DLD1 (cell line): ENCODE measurements around the gene S1PR3.

ENCODE experiments used
- in situ Hi-C: cut with HindIII; loops from 2 replicates; pipeline ENCODE4 v1.10.0; 2017; ENCODE audit warnings: low sequenced_read_pairs

Gene S1PR3

GRCh38 chr9:89008055-89008743 is 16.9 kb downstream of the S1PR3 start:
- in situ Hi-C loops, result no loop called here

DNA sequence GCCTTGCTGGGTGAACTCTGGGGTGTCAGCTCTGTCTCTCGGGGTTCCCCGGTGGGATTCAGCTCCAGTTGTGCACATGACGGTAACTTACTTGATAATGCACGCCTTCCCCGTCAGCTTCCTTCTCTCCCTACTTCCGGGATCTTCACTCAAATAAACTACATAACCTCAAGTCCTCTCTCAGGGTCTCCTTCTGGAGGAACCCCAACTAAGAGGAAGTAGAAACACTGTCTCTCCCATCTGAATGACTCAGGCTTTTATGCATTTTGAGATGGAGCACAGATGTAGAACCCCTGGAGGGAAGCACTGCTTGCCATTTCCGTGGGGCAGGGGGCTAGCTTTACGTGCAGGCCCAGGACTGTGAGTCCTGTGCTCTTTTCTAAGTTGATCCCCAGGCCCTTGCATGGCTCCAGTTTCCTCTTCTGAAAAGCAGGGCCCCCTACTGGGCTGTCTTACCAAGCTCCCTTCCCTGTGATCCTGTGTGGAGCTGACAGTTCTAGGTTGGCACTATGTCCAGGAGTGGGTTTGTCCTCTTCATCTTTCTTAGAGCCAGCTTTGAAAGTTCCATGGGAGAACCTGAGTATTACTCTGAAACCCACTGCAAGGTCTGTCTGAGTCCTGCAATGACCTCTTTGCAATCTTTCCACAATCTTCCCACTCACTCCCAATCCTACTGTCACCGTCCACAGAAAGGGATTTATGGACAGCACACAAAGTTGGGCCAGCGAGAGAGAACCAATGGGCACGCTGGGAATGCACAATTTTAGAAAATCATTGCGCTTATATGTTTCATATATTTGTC is 17.7 kb downstream of the S1PR3 start:
- in situ Hi-C loops, result no loop called here

GRCh38 chr9:89009546-89009840 is 18.2 kb downstream of the S1PR3 start:
- in situ Hi-C loops, result no loop called here

DNA sequence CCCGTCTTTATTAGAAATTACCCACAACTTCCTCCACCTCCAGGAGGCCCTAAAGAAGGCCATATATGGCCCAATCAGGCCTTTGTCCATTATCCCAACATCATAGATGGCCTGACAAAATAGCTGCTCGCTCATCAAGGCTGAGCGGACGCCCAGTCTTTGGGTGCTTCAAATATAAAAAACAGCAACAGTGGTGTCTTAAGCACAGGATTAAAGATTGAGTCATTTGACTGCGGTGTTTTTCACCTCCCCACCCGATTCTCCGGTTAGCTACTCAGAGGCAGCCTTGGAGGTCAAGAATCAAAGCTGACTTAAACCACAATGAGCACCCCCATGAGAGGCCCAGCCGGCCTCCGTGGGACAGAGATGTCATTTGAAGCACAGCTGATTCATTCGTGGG is 18.8 kb downstream of the S1PR3 start:
- in situ Hi-C loops, result no loop called here

GRCh38 chr9:89010526-89011111 is 19.4 kb downstream of the S1PR3 start:
- in situ Hi-C loops, result no loop called here

DNA sequence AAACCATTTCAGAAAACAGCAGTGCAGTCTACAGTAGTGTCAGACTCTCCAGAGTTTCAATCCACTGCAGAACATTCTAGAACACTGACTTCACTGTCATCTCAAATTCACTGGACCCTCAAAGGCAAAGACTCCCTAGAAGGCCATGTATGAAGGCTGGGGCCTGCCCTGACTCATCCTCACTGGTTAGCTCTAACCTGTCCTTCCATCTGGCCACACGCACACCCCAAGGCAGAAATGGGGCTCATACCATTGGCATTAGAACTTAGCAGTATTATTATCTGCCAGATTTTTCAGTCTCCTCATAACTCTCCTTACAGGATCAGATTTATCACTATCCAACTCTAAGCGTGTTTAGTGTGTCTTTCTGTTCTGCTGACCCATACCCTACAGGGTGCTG is 20.4 kb downstream of the S1PR3 start:
- in situ Hi-C loops, result no loop called here

DNA sequence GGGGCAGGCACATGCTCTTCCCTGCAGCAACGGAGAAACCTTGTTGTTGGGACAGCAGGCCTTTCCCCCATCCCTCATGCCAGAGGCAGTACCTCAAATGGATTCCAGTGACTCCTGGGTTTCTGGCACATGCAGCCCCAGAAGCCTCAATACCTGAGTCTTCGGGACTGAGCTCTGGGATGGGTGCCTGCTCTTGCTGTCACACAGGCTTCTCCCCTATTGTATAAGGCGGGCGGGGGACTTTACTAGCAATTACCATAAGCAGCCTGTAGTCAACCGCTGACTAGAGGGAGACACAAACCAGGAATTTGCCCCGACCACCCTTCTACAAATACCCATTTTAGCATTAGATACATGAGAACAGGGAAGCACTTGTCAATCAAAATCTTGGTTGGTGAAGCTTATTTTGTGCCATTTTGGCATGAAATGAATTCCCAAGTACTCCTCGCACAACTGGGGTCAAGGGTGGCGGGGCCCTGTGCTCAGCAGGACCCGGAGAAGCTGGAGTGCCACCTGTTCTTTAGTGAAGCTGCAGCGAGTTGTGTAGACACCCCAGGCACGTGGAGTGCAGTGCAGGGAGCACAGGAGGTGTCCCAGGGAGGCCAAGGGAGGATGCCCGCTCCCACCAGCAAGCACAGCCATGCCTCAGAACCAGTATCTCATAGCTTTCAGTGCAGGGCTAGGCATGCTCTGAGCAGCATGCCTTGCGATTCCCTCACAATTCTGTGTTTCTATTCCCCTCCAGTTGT is 21.2 kb downstream of the S1PR3 start:
- in situ Hi-C loops, result no loop called here

DNA sequence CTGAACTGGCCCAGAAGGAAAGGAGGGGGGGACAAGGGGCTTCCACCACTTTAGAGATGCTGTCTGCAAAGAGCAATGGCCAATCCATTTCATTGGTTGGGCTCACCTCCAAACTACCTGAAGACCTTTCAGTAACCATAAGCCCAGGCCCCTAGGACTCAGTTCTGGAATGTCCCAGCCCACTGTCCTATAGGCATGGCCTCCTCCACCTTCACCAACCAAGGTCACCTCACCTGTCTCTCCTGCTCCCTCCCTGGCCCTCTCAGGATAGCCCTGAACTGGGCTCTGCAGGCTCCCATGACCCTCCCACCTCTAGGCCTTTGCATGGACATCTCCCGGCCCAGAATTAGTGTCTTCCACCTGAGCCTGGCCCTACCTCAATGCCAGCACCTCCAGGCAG is 22.4 kb downstream of the S1PR3 start:
- in situ Hi-C loops, result no loop called here

- in situ Hi-C loops, result no loop called here
These were observed 22.9 kb downstream of the S1PR3 start for GRCh38 chr9:89014153-89014552.

GRCh38 chr9:89015336-89015735 is 24.1 kb downstream of the S1PR3 start:
- in situ Hi-C loops, result no loop called here

GRCh38 chr9:89020754-89021153 is 29.5 kb downstream of the S1PR3 start:
- in situ Hi-C loops, result no loop called here

- in situ Hi-C loops, result no loop called here
These were observed 30.0 kb downstream of the S1PR3 start for GRCh38 chr9:89021154-89021803.

GRCh38 chr9:89022001-89022759 is 30.9 kb downstream of the S1PR3 start:
- in situ Hi-C loops, result no loop called here

- in situ Hi-C loops, result no loop called here
These were observed 31.6 kb downstream of the S1PR3 start for GRCh38 chr9:89022902-89023301.

DNA sequence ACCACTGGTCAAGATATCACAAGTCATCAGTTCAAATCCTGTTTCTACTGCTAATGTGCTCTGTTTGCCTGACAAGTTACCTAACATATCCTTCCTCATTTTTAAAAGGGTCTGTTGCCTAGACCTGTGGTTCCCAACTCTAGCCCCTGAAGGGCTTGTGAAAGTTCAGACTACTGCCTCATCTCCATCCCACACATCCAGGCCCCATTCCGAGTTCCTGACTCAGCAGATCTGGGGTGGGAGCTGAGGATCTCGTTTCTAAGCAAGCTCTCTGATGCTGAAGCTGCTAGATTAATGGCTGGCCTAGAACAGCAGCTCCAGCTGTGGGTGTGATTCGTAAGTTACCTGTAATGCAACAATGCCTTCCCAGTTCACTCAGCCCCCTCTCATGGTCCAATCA is 32.5 kb downstream of the S1PR3 start:
- in situ Hi-C loops, result no loop called here

GRCh38 chr9:89024727-89025126 is 33.5 kb downstream of the S1PR3 start:
- in situ Hi-C loops, result no loop called here

DNA sequence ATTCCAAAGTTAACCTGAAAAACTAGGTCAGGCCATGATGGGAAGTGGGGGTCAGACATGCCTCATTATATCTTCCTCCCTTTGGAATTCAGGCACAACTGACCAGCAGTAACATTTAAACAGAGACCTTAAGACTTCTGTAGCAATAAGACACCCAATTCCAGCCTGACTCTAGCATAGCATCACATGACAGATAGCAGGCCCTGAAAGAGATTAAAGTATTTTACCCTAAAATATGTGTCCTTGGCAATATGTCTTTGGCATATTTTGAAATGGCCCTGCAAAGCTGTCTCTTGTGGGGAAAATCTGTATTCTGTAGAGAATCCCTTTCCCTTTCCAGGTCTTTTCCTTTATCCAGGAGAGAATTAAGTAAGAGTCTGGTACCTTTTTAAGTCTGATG is 34.3 kb downstream of the S1PR3 start:
- in situ Hi-C loops, result no loop called here

- in situ Hi-C loops, result no loop called here
These were observed 35.6 kb downstream of the S1PR3 start for GRCh38 chr9:89026876-89027275.

GRCh38 chr9:89029788-89030187 is 38.5 kb downstream of the S1PR3 start:
- in situ Hi-C loops, result no loop called here

DNA sequence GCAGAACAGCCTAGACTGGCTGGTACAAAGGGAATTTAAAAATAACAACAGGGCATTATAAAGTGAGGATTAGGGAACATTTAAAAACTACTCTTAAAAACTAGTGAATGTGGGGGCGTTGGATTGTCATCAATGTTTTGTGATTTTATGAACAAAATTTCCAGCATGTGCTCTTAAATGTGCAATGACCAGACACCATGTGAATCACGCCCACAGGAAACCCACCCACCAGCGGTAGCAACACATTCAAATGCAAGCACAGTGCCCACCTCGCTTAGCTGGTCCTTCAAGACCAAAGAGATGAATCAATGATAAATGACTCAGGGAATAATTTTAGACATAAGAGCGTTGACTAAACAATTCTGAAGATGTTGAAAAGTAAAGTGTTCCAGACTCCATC is 40.9 kb downstream of the S1PR3 start:
- in situ Hi-C loops, result no loop called here
